NCI-H146 (cell line): ENCODE measurements around the gene SC5D.

ENCODE experiments used
- DNase-seq: peaks from one replicate; lab custom pipeline; 2025; lab: John Stamatoyannopoulos, UW

SC5D gene

DNA sequence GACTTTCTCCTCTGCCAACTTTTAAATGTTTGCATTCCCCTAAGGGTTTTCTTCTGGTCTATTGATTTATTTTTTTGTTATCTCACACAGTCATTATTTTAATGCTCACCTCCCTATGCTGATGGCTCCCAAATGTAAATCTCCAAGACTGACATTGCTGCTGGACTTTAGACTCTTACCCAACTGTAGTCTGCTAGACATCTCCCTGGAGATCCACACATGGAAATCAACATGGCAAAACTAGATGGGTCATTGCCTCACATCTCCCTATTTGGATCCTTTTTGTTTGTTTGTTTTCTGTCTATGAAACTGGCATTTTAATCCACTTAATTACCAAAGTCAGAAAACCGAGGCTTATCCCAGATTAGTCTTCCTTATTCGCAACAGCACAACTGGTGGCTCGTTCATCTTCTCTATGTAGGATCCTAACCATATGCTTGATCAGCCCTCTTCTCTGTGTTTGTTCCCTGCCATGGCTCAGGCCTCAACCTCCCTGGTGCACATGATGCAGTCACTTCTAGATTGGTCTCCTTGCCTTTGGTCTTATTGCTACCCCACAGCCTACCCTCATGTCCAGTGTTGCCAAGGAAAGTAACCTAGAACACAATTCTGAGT is 37.3 kb downstream of the SC5D start:
- peak; percentile 29 for DNase-seq

DNA sequence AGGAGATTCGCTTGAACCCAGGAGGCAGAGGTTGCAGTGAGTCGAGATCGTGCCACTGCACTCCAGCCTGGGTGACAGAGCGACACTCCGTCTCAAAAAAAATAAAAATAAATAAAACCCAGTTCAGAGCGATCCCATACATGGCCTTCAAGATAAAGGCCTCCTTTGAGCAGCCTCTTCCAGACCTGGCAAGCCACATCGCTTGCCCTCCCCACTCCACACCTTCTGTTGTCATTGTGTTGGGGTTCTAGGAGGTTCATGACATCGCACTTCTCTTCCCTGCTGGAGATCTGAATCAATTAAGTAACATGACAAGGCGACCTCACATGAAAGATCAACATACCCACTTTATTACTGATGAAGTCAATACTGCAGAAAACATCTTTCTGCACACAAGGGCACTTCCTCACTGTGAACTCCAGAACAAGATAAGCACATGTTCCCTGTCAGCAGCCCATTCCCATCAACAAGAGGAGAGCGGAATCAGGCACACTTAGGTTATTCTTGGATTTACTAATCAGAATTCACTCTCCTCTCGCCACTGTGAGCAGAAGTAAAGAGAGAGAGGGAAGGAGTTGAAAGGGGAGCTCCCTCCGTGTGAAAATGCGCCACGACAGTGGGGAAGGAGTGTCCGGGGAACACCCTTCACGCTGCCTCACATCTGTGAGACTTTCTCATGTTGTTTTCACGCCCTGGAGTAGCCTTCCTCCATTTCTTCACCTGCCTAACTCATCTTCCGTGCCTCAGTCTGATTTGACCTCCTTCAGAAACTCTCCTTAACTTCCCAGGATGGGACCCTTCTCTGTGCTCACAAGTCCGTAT is 38.3 kb downstream of the SC5D start:
- no peak for DNase-seq

DNA sequence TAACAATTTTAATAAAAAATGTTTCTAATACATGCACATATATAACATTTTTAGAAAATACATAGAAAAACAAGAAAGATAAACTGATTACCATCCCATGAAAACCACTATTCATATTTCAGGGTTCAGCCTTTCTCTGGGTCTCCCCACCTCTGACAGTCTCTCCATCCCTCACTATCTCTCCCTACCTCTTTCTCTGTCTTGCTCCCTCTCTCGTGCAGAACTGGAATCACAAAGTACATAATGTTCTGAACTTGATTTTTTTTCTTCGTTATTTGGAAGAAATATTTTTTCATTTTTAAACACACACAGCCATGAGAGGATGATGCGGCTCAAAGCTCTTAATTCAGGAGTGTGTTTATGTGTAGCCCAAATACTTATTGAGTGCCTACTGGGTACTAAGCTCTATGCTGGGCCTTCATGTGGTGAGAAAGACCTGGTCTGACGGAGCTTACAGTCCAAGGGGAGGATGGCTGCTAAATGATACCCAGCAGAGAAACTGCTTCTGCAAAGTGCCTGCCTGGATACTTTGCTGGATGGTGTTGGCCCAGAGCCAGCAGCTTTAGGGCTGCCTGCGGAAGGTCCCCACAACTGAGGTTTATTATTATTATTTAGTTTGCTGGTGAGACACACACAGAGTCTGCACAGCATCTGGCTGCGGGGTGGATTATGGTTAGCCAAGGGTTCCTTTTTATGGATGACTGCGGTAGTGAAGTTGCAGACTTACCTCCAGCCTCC is 42.6 kb downstream of the SC5D start:
- no peak for DNase-seq

DNA sequence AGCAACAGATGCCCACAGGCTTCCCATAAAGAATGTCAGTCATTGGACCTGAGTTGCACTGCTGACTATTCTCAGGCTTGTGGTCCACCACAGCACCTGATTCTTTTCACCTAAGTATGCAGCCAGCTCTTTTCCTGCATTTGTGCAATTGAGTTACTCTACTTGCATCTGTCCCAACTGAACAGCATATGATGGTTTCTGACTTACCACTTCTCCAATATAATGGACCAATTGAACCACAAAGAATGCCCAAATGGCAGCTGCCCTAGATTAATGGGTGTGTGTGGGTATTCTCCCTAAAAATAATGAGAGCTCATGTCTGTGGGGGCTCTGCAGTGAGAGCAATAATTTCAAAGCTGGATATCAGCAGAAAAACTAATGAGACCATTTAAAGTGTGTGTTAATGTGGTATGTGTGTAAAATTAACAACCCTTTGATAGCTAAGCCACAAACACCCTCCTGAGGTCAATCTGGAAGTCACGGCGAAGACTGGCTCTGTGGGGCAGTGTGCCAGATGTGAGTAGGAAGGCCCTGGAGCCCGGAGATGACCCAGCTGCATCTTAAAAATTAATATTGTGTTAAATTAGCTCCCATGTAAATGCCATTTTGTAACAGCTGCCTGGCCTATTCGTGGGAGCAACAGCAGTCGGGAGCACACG is 43.8 kb downstream of the SC5D start:
- no peak for DNase-seq

DNA sequence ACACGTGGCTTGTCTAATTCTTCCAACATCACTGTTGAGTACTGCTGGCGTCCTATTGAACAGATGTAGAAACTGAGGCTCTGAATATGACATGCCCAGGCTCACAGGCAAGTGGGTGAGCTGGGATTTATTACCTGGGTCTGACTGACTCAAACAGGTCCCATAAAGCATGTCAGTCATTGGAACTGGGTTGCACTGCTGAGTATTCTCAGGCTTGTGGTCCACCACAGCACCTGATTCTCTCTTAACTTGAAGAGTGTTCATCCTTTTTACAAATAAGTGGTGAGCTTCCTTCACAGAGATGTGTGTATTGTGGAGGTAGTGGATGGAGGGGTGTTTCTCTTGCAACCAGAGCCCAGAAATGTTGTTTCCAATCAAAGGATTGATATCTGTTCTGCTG is 44.5 kb downstream of the SC5D start:
- DNase-seq: no peak

DNA sequence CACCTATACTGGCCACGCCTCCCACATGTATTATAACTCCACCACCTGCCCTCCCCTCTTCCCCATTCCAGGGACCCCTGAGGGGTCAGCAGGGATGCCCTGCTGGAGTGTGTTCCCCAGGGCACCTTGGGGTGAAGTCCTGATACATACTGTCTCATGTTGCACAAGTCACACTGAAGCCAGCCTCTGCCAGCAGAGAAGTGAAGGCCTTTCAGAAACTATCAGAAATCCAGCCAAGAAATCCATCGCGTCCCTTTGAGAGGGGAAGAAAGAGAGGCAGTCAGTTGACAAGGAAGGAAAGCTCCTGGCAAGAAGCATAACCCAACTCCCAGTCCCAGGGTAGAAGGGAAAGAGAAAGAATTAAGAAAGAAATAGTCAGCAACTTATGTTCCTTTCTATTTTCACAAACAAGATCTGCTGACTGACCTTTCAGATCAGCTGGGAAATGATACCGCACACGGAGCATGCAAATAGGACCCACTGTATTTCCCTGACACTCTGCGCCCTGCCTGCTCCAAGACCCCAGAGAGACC is 45.2 kb downstream of the SC5D start:
- DNase-seq: no peak

DNA sequence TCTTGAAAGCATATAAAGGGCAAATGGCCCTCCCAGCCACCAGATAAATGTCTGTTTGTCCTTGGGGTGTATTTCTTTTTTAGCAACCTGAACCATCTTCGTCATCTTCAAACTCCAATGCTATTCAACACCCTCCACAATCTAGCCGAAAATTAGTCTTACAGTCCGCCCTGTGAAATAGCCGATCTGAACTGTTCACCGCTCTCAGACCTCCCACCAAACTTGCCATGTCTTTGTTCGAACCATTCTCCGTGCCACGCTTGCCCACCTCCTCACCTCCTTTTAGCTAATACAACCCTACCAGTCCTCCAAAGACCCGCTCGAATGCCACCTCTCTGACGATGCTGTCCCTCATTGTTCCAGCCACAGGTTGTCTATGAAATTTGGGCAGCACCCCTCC is 46.0 kb downstream of the SC5D start:
- DNase-seq: no peak

DNA sequence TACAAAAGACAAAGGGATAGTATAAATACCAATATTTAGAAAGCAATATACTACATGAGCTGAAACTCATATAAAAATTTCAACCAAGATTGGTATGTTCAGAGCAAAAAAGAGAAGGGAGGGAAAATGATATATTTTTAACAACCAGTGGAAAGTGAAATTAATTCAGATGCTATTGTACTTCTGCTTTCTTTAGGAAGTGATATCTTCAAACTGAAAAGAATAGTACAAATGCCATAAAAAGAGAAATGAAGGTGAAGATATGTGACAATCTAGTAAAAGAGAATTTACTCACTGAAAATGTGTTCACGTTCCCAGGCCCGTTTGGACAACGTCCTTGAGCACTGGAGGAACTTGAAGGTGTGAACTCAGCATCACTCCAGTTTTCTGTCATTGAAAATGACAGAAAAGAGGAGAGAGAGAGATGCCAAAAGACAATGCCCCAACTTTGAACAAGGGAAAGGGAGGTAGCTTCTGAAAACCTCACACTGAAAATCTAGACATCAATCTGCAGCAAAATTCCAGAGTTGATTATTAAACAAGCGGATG is 47.5 kb downstream of the SC5D start:
- DNase-seq: no peak

DNA sequence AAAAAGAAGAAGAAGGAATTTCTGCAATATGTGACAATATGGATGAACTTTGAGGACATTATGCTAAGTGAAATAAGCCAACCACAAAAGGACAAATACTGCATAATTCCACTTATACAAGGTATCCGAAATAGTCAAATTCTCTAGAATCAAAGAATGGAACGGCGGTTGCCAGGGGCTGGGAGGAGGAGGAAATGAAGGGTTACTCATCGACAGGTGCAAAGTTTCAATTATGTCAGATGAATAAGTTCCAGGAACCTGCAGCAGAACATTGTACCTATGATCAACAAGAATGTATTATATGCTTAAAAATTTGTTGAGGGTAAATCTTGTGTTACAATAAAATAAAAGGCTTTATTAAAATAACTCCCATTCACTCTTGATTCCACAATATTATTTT is 49.0 kb downstream of the SC5D start:
- DNase-seq: peak; percentile 59

DNA sequence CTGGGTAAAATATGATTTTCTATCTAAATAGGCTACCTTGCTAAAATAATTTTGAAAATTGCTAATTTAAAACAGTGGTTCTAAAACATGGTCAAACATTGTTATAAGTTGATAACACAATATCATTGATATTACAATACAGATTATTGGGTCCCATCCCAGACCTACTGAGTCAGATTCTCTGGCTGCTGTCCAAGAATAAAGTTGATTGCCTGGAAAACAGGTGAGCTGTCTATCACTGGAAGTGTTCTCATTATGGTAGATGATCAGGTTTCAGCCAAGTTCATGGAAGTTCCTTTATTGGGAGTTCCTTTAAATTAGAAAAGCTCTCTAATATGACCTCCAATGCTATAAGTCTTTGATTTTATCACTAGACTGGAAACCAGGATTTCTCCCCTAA is 52.3 kb downstream of the SC5D start:
- no peak for DNase-seq

DNA sequence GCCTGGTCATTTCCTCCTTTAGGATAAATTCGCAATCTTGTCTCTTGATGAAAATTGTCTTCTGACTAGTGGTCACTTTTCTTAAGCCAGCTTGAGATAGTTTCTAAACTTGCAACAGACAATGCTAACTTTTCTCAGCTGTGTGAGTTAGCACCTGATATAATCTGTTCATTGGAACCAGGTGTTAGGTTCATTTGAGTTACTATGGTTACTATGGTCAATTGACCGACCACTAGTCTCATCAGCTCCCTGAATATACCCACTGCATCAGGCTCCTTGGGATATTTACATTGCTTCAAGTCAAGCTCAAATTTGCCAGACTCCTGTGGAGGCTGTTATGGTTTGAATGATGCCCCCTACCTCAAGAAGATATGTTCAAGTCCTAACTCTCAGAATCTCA is 54.5 kb downstream of the SC5D start:
- DNase-seq: no peak

DNA sequence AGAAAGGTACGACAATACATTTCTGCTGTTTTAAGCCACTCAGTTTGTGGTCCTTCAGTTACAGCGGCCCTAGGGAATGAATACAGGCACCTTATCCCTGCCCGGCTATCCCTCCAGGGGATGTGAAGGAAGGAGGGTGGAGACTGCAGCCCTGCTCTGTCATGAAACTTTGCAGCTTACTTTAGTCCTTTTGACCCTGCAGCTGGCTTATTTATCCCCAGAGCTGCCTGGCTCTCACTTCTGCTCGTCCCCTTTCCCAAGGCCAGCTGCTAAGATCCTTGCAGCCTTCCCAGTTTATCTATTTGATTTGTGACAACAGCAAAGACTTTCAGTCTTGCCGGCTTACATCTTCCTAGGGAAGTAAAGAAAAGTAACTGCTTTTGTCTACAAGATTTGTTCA is 55.2 kb downstream of the SC5D start:
- no peak for DNase-seq

DNA sequence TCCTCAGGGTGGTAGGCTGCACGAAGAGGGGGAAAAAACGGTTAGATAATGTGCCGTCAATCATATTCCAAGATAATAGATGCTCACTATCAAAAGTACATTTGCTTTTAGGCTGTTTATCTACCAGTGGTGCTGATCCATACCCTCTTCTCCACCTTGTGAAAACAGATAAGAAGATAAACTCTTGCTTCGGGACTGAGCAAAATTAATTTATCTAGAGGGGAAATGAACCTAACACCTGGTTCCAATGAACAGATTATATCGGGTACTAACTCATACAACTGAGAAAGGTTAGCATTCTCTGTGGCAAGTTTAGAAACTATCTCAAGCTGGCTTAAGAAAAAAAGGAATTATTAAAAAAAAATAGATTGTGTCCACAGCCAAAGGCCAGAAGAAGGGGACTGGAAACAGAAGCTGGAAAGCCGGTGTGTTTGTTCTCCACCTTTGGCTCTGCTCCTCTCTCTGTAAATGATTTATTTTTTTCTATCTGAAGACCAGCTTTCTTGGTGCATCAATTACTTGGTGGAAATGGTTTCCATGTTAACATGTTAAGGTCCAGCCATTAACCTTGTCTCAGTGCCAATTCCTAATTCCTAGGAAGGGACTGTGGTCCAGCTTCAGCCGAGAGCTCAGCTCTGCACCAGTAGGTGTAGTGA is 55.8 kb downstream of the SC5D start:
- DNase-seq: no peak

DNA sequence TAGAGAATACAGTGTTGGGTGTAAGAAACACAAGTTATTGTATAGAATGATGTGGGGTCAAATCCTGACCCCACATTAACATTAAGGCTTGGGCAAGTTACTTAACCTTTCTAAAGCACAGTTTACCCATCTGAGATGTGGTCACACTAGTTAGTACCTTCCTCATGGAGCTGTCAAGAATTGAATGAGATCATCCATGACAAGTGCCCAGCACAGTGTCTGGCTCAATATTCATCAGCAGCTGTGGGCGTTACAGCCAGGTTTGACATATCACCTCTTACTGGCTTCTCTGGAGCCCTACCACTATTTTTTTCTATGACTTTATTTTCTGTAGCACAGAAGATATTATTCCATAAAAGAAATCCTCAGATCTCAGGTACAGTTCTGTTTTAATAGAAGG is 57.2 kb downstream of the SC5D start:
- no peak for DNase-seq

DNA sequence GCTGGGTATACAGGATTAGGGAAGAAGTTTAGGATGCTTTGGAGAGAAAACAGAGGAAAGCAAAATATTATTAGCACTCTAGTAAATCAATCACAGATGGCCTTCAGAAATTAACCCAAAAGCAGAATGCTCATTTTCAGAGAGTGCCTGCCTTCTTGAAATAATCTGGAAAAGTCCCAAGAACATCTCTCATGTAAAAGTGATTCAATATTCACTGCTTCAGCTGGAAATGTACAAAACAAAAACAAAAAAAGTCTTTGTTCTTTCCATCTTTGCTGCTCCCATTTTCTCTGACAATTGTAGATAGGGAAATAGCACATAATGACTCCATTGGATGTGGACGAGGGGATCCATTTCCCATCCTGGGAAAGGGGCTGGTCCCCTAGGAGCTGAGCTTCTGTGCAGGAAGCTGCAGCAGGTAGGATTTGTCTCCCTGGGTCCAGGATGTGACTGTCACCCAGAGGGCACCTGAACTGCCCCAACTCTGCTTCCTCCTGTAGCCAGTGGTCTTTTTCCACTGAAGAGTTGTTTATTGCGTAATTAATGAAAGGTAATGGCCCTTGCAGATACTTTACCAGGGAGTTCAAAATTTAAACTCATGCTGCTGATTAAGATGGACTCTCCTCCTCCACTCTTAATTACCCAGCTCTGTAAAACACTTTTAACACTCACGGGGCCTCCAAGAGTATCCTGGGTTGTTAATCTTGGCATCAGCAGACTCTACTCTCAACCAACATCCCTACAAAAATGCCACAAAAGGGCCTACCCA is 57.9 kb downstream of the SC5D start:
- no peak for DNase-seq

DNA sequence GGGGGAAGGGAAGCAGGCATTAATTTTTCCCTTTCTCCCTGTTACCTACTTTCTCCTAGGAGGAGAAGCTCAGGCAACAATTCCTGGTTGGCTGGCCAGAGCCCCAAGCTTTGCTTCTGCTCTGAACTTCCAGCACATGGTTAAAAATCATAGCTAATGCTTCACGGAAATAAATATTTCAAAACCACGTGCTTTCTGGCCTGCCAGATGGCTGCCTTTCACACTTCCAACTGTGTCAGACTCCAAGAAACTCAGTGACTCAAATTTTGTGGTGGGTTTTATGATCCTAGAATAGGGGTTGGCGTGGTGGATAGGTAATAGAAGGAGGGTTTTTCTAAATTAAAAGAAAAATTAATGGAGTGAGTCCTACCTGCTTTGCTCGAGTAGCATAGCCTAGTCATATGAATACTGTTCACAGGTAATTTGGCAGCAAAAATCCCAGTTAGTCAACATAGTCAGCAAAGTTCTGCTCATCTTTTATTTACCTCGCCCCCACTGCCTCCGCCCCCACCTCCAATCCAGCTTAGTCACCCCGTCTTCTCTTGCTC is 58.6 kb downstream of the SC5D start:
- no peak for DNase-seq

DNA sequence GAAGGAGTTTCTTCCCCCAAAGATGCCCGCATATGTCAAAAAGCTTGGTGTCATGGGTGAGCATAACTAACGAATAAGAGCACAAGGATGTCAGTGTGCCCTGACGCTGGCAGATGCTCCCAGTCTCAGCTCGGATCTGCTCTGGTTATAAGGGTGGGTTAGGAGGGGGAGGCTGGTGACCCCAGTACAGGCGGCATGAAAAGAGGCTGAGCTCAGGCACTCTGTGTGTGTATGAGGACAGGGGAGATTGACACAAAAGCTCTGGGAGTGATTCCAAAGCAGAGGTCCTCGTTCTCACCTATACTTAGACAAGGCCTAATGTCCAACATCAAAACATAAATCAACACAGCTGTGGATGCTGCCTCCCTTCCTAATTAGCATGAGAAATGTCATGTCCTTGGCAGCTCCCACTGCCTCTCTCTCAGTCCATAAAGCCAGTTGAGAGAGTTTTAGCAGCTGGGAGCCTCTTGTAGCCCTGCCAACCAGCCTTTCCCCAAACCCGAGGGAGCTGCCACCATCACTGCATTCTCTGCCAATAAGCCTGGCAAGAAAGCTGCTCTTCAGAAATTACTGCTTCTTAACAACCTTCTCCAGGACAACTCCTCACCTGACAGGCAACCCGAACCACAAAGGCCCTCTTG is 59.8 kb downstream of the SC5D start:
- peak; percentile 30 for DNase-seq

DNA sequence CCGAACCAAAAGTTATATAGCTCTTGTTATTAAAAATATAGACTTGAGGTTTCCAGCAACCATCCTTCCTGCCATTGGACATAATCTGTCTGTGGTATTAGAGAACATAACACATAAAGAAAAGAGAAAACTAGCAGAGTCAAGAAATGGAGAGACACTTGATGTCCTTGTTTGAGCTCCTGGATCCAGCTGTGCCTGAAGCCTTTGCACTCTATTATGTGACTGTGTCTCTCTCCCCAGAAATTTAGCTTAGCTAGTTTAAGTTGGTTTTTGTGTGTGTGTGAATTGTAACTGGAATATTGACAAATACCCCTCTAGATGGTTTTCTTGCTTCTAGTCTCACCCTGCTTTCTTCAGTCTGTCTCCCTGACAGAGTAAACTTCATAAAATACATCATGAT is 61.6 kb downstream of the SC5D start:
- no peak for DNase-seq

DNA sequence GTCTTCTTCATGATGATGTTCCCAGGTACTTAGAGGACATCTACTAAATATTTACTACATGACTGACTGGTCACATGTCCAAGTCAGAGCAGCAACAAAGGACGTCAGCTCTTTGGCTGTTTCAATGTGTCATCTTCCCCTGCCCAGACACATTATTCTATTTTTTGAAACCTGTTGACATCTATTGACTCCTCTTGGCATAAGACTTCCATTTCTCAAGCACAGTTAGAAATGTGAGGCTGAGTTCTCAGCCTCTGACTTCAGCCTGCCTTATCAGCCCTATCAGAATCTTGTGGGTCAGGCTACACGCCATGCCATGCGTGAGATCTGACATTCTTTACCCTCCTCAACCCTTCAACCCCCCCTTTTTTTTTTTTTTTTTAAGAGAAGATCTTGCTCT is 63.8 kb downstream of the SC5D start:
- DNase-seq: no peak
